Fibroblast of skin of left quadriceps (primary cell): ENCODE data around the gene DNAJB4.
A peak's percentile ranks its signal among the peaks of the same experiment; 100 is the strongest.
"Not testable (repeated sequence)": the region's sequence is repeated elsewhere in the genome, so short reads cannot be mapped to it uniquely, and the experiment has no call there.

Experiments used
- DNase-seq, 2 experiments: peaks; one replicate each; pipeline ENCODE4 v3.0.0-alpha.2; 2013; ENCODE audit warnings: low read depth in 2 of 2

The DNAJB4 gene

DNA sequence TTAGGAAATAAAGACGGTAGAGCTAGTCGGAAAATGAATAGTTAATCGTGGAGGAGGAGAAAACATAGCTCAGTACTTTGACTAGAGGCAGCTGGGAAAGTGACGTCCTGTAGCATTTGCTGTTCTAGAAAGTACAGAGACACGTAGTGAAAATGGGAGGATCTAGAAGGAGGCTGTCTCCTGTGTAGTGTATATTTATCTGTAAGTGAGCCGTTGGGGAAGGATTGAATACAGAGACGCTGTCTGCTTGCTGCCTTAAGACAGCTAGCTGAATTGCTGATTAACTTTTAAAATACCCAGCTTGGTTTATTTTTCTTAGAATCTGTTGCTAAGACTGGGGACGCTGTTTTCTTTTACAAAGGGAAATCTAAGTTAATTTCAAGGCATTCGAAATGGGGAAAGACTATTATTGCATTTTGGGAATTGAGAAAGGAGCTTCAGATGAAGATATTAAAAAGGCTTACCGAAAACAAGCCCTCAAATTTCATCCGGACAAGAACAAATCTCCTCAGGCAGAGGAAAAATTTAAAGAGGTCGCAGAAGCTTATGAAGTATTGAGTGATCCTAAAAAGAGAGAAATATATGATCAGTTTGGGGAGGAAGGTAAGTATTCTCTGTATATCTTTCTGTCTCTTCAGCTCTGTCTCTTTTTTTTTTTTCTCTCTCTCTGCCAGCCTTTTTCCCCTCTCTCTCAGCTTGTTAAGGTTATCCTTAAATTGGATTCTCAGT is at the start of gene DNAJB4:
Gene DNAJB4, plus strand, starts transcription at position 221 of the 729 bp plus-strand sequence. Its CDS starts 172 bp downstream, at position 393.
- DNase-seq, result peak; percentile 96

DNA sequence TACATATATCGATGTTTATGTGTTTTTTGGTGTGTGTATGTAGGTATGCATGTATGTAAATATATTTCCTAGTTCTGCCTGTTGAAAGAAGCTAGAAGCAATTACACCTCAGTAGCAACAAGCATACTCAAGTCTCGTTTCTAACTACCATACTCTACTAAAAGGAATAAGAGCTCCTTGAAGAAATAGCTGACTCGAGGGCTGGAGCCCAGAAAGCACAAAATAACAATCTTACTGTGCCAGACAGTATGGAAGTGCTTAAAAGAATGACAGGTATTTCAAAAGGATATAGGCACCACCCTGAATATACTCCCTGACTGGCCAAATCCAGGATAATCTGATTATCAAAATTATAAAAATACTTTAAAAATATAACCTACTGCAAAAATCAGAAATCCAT is 49.0 kb upstream of the DNAJB4 start:
- no peak for DNase-seq

DNA sequence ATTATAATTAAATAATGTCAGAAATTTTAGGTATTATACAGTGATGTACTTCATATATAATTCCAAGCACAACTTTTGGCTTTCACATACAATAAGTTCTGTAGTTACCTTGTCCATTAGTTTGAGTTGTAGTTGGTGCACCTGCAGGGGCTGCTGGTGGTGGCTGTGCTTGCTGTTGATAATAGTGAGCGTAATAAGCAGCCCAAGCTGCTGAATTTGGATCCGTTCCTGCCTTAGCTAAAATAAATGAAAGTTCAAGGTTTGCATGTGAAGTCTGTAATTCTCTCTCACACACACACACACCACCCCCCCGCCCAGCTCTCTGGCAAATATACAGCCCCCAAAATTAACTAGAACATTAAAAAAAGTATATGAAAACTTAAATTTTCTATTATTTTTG is 48.3 kb upstream of the DNAJB4 start:
- no peak for DNase-seq

DNA sequence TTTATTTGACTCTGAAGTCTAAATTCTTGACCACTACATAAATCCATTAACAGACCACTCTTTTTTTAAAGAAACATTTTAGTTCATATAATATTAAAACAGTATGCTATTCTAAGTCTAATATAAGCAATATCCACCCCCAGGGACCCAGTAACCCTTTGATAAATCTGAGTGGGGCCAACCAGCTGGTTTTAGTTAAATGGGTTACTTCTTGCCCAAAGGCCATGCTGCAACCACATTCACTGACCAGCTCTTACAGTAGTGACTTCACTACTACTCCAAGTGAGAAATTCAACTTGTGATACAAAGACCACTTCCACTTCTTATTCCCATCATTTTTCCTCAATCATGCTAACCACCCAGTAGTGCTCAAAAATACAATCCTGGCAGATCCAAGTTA is 46.3 kb upstream of the DNAJB4 start:
- no peak for DNase-seq

GRCh38 chr1:77958850-77959249 is 45.9 kb upstream of the DNAJB4 start:
- no peak for DNase-seq

- no peak for DNase-seq
Observed at GRCh38 chr1:77961392-77961791, 43.3 kb upstream of the DNAJB4 start.

- no peak for DNase-seq
Observed at GRCh38 chr1:77966291-77966690, 38.4 kb upstream of the DNAJB4 start.

- DNase-seq, result no peak
Observed at GRCh38 chr1:77970192-77970591, 34.5 kb upstream of the DNAJB4 start.

DNA sequence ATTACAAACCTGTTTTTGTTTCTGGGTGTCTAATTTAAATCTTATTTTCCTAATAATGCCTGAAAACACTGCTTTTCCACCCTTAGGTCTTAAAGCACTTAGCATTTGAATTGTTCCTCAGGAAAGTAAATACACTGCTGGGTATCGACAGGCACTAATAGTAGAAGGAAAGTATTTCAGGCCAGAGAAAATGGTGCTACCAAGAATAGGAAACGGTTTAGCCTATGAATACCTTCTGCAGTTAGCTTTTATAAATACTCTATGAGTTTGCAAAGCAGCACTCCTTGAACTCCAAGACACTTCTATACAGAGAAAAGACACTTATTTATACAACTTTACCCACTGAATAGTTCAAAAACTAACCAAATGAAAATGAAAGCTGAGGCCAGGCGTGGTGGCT is 32.7 kb upstream of the DNAJB4 start:
- no peak for DNase-seq

DNA sequence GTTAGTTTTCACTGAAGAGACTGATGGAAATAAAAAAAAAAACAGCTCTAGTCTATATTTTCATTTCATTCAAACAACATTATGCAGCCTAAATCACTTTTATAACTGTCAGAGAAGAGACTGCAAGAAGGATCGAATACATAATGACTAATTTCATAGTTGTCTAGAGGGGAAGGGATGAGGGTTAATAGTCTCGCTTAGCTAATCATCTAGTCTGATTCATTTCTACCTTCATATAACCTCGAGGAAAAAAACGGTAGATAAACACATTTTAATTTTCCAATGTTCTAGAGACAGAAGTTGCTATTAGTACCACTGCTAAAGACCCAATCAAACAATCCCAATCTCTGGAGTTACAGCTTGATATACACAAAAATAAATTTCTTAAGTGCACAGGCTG is 29.4 kb upstream of the DNAJB4 start:
- peak in 1 of 2 experiments; percentile 10 for DNase-seq

GRCh38 chr1:77975907-77976306 is 28.8 kb upstream of the DNAJB4 start:
- DNase-seq, result no peak

- no peak for DNase-seq
Observed at GRCh38 chr1:77976433-77977076, 28.2 kb upstream of the DNAJB4 start.

DNA sequence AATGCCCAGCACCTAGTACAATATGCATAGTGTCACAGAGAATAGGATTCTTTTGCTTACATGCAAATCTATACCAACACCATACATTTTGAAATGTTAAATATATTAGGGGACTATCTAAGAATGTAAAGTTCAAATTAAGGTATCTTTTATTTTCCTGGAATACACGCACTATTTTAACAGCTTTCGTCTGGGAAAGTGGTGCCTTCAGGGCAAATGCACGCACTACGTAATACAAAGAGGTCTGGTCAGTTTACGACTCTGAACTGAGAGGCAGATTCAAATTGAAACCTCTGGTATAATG is 26.8 kb upstream of the DNAJB4 start:
- DNase-seq, result no peak

GRCh38 chr1:77978293-77978968 is 26.3 kb upstream of the DNAJB4 start:
- DNase-seq, result peak; percentile 68 to 76

GRCh38 chr1:77978969-77979876 is 25.5 kb upstream of the DNAJB4 start, which contains the start of gene FUBP1:
FUBP1 (minus strand) TSS chr1:77979072; CDS start chr1:77979004, 68 bp downstream.
- DNase-seq, result peak; percentile 99

GRCh38 chr1:77983352-77983996 is 21.3 kb upstream of the DNAJB4 start:
- not testable (repeated sequence) for DNase-seq

DNA sequence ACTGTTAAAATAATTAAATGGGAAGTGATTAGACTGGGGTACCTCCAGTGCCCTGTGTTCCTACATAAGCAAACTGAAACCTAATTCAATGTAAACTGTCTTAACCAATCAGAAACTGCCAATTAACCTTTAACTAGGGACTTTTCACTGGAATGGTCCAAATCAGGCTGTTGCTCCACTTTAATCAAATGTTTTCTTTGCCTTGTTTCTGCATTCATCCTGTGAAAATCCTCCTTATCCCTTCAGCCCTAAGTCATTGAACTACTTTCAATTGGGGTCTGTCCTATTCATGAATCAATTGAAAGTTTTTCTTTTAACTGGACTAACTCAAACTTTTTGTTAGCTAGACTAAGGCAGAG is 20.8 kb upstream of the DNAJB4 start:
- DNase-seq, result no peak

DNA sequence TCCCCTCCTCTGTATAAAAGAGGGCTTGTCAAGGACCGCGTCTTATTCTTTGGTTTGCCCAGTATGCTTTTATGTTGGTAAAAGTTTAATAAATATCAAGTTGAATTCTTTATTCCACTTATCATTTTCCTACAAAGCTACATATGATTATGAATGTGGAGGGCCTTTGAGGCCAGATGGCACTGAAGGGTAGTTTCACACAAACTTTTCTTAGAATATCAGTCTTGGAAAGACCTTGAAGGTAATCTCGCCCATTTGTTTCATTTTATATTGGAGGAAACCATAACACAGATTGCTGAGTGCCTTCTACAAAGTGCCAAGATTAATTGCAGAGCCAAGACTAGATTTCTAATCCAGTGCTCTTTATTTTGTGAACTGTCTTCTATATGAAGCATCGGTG is 20.1 kb upstream of the DNAJB4 start:
- no peak for DNase-seq

GRCh38 chr1:77986810-77987209 is 17.9 kb upstream of the DNAJB4 start:
- DNase-seq, result no peak

DNA sequence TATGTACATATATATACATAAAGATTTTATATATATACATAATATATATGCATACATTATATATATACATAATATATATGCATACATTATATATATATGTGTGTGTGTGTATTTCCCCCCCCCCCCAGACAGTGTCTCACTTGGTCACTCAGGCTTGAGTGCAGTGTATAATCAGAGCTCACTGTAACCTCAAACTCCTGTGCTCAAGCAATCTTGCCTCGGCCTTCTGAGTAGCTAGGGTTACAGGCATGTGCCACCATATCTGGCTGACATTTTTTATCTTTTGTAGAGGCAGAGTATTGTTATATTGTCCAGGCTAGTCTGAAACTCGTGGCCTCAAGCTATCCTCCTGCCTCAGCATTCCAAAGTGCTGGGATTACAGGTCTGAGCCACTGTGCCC is 16.8 kb upstream of the DNAJB4 start:
- DNase-seq, result no peak

- DNase-seq, result no peak
Observed at GRCh38 chr1:77989744-77990143, 15.0 kb upstream of the DNAJB4 start.
